Tongue (tissue), 2 donors: Measurements from ENCODE around the gene SMLR1. TPM values are rescaled to one million over a fixed set of nuclear protein-coding genes. Genes with fewer than 3 reads are reported as not detected.

Source experiments
- DNase-seq: peaks from one replicate; pipeline ENCODE4 v3.0.0-alpha.2; 2015
- total RNA-seq: library from RNA; depleted of rRNA; stranded (reverse); fragments of >200 nt; gene quantifications from one replicate; pipeline ENCODE4 v1.2.3, GENCODE V29; 2014

The SMLR1 gene
- total RNA-seq, 1 donor from 2014 or later, result not detected

DNA sequence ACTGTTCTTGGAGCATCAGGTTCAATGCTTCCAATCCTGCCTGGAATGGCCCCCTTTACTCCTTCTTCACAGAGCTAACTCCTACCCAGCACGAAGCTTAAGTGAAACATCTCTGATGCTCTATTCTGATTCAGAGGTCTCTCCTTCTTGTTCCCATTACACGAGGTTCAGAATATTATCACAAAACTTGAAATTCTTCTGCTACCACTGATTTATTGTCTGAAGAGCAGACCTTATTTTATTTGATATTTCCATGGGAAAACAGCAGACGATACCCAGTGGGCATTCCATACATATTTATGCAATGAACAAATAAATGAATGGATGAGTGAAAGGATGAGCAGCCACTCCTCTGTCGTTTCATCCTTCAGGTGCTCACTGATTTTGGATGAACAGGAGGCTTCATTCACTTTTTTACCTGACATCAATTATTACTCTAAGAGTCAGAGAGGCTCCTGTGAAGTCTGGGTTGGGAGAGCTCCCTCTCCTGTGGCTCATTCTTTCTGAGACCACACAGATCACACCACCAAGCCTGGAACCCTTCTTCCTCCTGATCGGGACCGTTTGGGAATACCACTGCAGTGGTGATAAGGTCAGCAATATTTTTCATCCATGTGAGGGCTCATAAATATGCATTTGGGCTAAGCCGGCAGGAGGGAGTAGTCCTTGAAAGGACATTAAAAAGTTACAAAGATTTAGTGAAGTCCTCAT lies 25.8 kb downstream of the SMLR1 start:
- DNase-seq, result no peak

DNA sequence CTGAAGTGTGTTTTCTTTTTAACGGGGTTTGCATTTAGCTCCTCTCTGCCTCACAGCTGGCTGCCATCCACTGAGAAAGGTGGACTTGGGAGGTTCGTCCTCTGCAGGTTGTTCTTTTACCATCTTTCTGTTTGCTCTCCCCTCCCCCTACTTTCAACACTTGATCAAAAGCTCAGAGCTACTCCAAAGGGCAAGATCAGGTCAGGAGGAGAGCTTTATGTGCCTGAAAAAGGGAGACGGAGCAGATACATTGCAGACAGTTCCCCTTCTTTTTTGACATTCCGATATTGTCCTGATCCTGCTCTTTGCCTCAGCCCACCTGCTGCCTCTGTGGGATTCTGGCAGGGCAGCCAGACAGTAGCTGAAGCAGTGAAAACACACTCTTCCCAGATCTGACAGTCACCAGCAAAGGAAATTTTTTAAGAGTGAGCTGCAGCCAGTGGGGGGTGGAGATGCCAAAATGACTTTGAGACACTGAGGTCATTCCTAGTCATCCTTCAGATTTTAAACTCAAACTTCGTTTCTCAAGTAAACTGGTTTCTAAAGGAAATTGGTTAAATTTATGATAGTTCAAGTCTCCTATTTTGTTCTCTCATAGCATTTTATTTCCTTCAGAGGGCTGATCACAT lies 26.5 kb downstream of the SMLR1 start:
- DNase-seq, result no peak

DNA sequence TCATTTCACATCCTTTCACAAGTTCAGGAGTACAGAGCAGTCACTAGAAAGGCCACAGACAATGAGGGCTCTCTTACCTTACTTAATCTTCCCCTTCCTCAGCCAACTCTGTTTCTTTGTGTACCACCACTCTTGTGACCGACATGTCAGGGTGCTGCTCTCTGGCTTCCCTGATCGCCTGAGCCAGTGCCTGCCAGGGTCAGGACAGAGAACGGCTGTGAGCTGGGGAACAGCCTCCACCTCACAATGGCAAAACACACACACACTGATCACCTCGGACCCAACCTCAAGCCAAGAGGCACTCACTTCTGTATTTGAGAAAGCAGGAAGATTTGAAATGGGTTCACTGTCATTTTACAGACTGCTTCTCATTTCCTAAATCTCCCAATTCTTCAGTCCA lies 30.8 kb downstream of the SMLR1 start:
- no peak for DNase-seq

DNA sequence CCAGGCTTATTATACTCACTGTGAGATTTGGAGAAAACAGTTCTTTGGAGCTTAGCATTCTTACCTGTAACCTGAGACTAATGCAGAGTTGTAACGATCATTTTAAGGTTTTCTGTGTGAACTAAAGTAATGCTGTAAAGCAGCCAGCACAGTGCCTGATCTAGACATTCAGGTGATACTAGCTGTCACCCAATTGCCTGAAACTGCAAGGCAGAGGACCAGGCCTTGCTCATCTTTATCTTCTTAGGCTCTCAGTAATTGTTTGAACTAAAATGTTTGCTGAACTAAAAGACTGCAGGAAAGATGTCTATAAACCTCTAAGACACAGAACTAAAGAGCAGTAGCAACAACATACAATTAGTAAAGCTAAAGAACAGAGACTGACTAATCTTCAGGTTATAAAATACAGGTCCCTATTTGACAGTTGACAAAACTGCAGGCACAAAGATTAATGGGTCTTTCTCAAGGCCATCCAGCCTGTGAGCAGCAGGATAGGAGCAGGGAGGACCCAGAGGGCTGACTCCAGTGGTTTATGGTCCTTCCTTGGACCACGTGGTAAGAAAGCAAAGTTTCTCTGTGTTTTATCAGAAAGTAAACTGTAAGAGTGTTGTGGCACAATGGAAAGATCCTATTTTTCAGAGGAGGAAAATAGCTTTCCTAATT lies 31.4 kb downstream of the SMLR1 start:
- no peak for DNase-seq

DNA sequence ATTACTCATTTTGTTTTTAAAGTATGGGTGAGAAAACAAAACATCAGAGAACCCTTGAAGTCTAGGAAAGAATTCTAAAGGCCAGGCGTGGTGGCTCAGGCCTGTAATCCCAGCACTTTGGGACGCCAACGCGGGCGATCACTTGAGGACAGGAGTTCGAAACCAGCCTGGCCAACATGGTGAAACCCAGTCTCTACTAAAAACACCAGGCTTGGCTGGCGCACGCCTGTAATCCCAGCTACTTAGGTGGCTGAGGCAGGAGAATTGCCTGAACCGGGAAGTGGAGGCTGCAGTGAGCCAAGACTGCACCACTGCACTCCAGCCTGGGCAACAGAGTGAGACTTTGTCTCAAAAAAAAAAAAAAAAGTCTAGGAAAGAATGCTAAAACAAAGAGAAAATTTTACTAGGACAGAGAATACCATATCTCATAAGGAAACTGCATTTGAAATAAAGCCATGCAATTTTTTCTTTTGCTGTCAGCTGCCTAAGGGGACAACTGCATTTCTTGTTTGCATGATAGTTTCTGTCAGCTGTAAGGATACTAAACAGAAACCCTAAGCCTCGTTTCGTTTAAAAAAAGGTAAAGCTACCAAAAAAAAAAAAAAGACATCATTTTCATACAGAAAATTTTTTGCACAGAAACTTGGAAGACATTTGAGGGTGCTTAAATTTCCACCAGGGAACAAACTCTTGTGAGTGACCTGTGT lies 32.1 kb downstream of the SMLR1 start:
- DNase-seq, result peak; percentile 19

DNA sequence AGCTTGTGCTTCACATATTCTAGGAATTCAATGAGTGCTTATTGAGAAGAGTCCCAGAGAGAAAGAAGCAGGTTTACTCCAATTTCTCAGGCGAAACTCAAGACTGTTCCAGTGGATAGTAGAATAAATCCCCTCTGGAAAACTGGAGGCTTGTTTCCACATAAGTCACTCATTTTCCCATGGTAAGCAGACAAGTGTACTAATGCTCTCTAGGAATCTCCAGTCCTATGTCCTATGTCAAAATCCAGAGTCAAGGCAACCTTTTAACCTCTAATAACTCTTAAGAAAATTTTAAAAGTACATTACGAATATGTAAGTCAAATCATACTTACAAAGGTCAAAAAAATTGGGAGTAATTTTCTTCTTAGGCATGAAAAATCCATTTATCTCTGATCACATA lies 35.2 kb downstream of the SMLR1 start:
- DNase-seq, result peak; percentile 40

DNA sequence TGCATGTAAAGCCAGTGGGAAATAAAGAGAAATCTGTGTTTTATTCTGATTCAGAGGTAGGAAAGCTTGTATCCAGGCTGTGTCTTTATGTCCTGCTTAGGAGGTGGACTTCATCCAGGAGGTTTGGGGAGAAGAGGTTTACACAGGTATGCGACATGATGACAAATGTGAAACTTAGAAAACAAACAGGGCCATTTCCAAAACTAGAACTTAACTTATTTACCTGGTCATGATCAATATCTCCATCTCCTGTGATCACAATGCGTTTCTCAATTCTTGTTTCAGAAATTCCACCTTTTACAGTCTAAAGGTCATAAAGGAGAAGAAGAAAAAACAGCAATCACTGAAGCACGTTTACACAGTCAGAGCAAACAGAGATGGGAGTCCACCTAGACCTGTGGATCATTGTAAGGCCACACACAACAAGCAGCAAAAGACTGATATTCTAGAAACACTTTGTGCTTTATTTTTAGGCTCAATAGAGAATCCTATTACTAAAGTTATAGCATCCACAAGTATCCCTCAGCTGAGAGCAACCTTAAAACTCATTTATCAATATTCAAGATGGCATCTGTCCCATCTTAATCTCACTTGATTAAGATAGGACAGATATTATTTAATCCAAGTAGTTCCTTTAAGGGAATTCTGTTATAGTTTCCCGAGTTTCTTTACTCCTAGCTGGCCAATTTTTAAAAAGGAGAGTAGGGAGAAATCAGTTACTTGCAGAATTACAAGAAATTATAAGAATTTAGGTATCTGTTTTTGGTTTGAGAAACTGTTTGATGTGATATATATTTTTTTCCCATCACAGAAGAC lies 36.4 kb downstream of the SMLR1 start:
- DNase-seq, result no peak

DNA sequence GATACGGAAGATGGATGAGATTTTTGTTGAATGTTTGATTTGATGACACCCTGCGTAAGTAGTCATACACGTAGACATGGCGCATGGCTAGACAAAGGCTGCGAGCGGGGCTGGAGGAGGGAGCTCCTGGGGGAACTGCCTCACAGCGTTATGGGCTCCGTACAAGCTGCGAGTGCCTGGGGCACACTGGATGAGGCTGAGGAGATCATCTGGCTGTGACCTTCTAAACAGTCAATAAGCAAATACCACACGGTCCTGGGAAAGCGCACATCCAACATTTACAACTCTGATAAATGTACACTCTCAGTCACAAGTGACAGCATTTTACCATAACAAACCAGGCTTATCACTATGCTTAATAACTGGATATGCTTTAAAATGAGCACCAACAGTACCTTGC lies 37.1 kb downstream of the SMLR1 start:
- DNase-seq, result no peak

DNA sequence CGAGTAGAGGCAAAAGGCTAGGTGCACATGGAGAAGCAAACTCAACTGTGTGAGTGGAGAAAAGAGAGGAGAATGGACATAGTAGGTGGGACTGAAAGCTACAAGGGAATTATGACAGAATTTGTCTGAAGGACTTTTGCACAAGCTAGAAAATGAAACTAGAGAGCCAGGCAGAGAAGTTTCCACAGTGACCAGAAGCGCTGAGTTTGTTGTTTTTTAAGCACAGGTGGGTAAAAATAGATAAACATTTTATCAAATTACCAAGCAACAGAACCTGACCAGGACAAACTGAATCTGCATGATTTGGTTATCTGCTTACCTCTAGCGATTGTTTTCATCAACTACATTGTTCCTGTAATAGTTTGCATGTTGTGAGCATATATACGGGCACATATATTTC lies 38.6 kb downstream of the SMLR1 start:
- DNase-seq, result no peak

DNA sequence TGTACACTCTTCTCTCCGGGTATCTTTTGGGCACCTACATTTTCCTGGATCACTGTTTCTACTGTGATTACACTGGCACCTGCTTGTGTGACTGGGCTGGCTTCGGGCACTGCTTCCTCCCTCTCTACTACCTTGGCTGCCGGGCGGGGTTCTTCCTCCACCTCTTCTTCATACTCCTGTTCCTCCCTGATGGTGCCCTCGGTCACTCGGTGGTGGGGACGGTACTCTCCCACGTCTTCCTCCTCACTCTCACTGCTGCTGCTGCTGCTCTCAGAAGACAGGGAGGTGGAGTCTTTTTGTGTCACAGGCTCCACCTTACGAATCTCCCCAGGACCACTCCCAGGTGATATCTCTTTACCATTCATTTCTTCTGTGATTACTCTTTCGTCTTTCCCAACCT lies 42.5 kb downstream of the SMLR1 start:
- DNase-seq, result no peak

DNA sequence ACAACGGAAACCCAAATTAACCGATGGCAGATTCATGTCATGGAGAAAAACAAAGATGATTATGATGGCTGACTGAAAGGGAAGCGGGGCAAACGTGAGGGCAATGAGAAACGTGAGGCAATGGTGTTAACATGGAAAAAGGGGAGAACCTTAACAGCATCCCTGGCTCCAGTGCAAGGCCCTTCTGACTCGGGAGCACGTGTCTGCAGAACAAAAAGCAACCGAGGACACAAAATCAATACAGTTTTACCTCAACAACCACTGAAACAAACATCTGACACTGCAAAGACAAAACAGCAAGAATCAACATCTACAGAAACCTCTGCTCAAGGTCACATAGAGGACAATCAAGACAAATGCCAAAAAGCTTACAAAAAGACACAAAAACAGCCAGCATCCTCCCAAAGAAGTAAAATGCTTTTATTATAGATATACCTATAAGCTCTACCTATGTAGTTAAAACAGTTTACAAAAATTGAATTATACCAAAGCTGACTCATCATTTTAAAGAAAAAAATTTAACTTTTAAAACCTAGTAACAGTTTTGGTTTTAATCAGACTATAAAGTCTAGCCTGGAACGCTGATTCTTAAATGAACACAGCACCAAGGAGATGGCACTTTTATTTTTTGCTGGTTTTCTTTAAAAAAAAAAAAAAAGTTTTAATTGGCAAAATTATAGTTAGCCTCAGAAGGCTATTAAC lies 43.1 kb downstream of the SMLR1 start:
- DNase-seq, result no peak

DNA sequence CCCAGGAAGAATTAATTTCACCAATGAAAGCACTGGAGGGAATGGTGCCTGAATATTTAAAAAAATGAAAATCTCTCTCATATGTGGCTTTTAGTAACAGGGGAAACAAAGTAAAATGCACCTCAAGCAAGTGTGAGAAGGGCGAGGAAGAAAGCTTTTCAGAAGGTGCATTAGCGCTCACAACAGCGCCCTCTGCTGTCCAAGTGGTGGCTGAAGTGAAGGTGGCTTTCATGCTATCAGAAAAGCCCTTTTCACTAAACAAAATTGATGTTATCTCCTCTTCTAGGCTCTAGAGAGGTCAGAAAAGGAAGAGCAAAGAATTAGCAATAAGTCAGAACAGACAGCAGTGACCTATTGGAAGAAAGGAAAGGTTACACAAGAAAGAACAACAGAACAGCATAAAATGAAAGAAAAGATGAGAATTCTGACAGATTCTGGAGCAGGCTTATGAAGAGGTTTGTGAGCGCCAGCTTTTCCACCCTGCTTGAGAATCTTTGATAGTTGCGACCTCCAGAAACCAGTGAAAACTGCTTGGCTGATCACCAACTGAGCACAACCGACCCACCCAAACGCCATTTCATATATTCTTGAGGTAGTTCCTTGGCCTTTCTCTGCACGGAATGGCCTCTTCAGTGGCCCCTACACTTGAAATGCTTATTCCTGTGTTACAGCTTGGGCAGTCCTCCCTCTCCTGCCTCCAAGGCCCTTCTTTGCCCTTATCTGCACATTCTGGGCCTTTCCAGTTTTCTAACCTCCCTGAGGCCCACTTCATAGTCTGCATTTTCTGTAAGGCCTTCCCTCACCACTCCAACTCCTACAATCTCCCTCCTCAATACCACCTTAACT lies 45.3 kb downstream of the SMLR1 start:
- DNase-seq, result peak; percentile 85

DNA sequence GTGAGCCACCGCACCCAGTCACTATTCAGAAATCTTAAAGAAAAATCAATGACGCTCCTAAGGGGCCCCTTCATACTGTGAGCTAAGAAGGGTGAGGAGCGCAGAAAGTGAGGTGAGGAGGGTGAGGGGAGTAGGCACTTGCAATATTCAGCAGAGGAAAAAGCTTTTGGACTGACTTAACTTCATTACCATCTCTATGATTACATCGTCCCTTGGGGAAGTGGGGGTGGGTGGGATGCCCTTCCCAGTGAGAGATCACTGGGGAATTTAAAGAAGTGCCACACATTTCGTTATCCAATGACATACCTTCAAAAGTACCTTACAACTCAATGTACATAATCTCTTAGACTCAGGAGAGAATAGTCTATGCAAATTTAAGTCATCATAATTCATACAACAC lies 46.5 kb downstream of the SMLR1 start:
- no peak for DNase-seq

DNA sequence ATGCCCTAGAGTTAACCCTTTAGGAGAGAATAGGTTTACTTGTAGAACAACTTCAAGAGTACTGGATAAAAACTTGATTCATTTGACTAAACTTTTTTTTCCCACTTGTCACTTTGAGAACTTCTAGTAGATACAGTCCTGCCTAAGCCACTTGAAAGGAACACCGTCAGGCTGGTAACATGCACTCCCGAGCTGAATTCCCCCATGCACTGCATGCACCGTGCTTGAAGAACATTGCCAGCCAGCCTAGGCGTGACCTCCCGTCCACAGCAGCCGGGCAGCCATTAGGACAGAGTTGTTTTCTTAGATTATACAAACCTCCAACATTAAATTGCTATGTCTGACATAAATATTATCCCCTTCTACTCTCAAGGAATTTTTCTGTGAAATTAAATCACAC lies 52.6 kb downstream of the SMLR1 start:
- DNase-seq, result no peak

DNA sequence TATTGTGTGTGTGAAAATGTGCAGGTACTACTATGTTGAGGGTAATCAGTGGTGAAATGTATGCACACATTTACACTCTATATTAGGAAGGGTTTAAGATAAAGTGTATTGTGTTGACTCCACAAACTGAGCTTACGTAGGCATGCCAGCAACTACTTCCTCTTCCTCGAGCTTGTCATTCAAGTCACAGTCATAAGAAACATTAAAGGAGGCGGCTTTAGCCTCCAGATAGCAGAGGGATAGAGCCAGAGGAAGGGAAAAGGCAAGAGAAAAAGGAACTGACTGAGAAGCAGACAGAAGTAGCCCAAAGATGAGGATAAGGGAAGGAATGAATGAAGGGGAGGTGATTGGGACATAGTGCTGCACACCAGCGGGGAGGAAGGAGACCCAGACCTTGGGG lies 55.2 kb downstream of the SMLR1 start:
- DNase-seq, result no peak

DNA sequence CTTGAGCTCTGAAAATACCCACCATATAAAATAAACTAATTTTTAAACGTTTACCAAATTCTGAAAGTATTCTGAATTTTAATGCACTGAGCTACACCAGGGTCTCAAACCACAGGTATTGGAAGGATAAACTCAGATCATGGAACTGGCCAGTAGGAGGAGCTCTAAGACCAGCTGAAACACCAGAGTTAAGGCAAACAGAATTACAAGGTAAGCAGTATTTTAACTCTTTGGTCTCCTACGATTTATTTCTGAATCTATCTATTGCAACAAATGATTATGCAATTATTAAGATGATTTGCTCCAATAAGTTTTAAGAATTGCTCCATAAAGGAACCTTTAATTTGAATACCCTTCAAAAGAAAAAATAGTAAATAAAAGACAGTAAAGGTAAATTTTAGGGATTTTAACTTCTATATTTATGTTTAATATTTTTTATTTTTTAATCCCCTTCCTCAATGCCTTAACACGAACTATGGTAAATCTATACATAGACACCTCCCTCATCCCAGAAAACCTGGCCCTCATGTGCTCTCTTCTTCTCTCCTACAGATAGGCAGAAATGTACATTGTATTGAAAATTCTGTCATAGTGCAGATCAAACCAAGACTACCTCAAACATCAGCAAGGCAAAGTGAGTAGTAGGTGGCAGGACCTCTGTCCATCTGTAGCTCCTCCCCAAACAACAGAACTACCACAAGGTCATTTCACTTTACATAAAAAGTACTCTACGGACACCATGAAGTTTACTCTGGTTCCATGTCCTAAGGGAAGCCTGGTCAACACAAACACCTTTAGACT lies 58.4 kb downstream of the SMLR1 start:
- DNase-seq, result peak; percentile 94
